GM23248 (cell line): ENCODE measurements around the gene ZNF48.

ENCODE experiments used
- EZH2 ChIP-seq: fragments of 200-600 bp; sonication (generic); IDR thresholded peaks from 2 replicates; pipeline ENCODE4 v1.6.1; 2018; ENCODE audit warnings: antibody characterized with exemption, mild to moderate bottlenecking; ENCODE audit not compliant: insufficient read depth, poor library complexity, severe bottlenecking
- EZH2phosphoT487 ChIP-seq: fragments of 200-600 bp; sonication (generic); IDR thresholded peaks from 2 replicates; pipeline ENCODE4 v1.6.1; 2018; ENCODE audit warnings: antibody characterized with exemption, moderate library complexity, mild to moderate bottlenecking, low read depth; ENCODE audit not compliant: insufficient read depth

- no peak for TF ChIP-seq EZH2
- no peak for TF ChIP-seq EZH2phosphoT487
Measured at GRCh38 chr16:30378236-30379157, 16.7 kb upstream of the ZNF48 start.
